GM18526 (cell line): ENCODE measurements around the gene CTU1.

Experiments
- POLR2A ChIP-seq: IDR thresholded peaks from 3 replicates; pipeline ENCODE4 v1.6.1; 2011; ENCODE audit not compliant: insufficient read length; ENCODE audit errors: extremely low read depth

Gene CTU1

GRCh38 chr19:51097796-51098195 is 10.4 kb downstream of the CTU1 start:
- TF ChIP-seq POLR2A: no peak

DNA sequence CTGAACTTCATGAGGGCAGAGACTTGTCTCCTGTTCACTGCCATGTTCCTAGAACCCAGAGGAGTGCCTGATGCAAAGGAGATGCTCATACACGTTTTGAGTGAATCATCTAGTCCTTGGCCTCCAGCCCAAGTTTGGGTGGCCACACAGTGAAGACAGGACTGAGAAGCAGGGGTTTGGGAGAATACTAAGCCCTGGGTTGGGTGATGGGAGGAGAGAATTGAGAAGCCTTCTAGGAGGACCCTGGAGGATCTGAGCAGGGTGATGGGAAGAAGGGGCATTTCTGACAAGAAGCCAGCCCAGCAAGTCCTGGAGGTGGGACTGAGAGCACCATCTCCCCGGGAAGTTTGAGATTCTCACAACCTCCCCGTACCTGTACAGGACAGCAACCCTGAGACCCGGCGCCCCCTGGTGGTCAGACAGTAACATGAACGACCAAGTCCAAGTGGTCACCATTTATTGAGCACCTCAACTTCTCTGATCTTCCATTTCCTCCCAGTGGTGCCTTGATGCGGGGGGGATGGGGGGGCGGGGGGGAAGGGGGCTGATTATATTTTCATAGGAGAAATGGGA is 11.0 kb downstream of the CTU1 start:
- TF ChIP-seq POLR2A: no peak

DNA sequence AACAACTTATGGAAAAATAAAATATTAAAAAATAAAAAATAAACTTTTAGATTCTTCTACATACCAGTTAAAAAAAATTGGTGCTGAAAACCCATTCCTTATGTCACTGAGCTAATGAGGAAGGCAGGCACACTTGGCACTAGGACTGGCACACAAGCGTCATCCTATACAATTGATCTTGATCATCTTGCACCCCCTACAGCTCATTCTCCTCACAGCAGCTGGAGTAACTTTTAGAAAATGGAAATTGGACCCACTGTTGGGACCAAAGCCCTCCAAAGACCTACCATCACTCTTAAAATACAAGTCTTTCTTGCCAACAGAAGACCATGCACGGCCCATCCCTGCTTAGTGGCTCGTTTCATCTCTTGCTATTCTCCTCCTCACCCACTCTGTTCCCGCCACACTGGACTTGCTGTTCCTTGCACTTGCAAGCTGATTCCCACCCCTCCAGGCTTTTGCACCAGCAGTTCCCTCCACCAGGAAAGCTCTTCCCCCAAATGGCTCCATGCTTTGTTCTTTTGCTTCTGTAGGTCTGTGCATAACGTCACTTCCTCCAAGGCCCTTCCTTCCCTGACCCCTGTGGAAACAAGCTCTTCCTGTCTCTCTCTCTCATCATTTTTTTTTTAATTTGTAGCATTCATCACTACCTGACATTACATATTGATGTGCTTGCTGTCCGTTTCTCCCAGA is 11.6 kb downstream of the CTU1 start:
- no peak for TF ChIP-seq POLR2A

- no peak for TF ChIP-seq POLR2A
Observed at GRCh38 chr19:51094696-51095279, 13.4 kb downstream of the CTU1 start.

GRCh38 chr19:51093510-51094345 is 14.5 kb downstream of the CTU1 start:
- no peak for TF ChIP-seq POLR2A

DNA sequence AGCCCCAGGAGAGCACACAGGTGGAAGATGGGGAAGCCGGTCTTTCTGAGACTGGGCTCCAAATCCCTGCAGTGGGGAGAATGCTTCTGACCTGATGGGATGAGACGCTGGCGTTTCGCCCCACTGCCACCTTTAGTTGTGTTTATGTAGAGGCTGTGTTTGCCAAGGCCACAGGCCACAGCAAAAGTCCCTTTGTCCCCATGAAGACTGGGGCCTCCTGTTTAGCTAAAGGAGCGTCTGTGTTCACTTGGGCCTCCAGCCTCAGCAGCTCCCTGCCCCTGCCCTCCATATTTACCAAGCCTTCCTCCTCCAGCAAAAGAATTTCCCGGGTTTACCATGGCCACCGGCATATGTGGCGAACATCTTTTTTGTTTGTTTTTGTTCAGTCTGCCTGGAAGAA is 15.1 kb downstream of the CTU1 start:
- TF ChIP-seq POLR2A: no peak

GRCh38 chr19:51091895-51092873 is 16.0 kb downstream of the CTU1 start:
- no peak for TF ChIP-seq POLR2A

GRCh38 chr19:51091126-51091525 is 17.1 kb downstream of the CTU1 start:
- no peak for TF ChIP-seq POLR2A

GRCh38 chr19:51090471-51090870 is 17.7 kb downstream of the CTU1 start:
- no peak for TF ChIP-seq POLR2A

DNA sequence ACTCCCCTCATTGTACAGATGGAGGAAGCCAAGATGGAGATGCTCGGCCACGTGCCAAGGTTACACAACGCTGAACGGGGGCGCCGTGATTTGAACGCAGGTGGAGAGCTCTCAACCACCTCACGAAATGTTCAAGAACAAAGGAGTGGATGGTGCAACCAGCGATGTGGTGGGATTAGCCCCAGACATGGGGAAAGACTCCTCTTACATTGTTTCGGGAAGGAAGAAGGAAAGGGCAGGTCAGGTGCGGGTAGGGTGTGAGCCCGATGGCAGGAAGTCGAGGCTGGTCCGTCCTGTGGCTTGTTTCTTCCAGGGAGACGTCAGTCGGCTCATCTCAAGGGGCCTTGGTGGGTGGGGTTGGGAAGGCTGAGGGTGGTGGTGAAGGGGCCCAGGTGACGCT is 18.4 kb downstream of the CTU1 start:
- no peak for TF ChIP-seq POLR2A

DNA sequence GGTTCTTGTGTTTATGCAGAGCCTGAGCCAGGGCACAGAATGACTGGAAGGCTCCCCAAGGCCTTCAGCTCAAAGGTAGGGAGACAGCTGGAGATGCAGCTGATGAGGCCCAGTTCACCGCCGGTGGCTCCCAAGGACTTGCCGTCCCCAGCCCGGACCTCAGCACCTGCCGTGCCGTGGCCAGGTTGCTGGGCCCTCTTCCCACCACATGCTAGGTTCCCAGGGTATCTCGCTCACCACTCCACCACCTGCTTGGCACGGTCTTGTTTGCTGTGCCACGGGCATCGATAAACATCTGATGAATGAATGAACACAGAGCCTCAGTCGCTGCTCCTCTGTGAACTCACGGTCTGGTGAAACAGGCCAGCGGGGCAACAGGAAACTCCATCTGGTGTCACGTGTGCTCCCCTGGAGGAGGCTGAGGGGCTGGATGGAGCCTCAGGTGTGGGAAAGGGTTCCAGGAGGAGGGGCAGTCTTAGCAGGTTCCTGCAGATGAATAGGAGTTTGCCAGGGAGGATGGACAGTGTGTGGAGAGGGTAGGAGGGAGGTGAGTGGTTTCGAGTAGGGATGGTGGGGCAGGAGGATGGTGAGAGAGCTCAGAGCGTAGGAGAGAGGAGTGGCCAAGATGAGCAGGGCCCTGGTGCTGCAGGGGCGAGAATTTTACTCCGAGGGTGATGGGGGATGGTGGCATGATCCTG is 21.9 kb downstream of the CTU1 start:
- no peak for TF ChIP-seq POLR2A

- TF ChIP-seq POLR2A: no peak
Observed at GRCh38 chr19:51084505-51084904, 23.7 kb downstream of the CTU1 start.

GRCh38 chr19:51083783-51084182 is 24.4 kb downstream of the CTU1 start:
- no peak for TF ChIP-seq POLR2A

GRCh38 chr19:51083181-51083580 is 25.0 kb downstream of the CTU1 start:
- TF ChIP-seq POLR2A: no peak
